NCI-H2227 (cell line): ENCODE data around the gene CDC27.
"Not testable (repeated sequence)": the region's sequence is repeated elsewhere in the genome, so short reads cannot be mapped to it uniquely, and the experiment has no call there.

ENCODE experiments used
- DNase-seq: peaks from one replicate; lab custom pipeline; 2025; ENCODE audit not compliant: unreplicated experiment; lab: John Stamatoyannopoulos, UW

Gene CDC27

GRCh38 chr17:47145351-47145750 lies 43.7 kb downstream of the CDC27 start:
- DNase-seq = no peak

DNA sequence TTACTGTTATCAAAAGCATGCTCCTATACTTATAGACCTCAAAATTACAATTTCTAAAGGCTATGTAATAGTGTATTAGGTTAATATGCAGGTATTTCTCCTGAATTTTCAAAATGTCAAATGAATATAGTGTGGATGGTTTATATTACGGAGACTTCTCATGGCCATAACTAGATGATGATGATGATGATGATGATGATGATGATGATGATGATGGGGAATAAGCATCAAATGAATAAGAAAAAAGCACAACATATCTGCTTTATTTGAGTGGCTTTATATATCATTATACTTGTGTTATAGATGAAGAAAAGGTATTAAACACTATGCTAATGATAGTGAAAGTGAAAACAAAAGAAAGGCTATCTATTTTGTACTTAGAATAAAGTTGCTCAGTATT lies 53.9 kb downstream of the CDC27 start:
- no peak for DNase-seq

- DNase-seq = not testable (repeated sequence)
Observed at GRCh38 chr17:47134354-47134753, 54.7 kb downstream of the CDC27 start.

- DNase-seq = no peak
Observed at GRCh38 chr17:47131761-47132160, 57.3 kb downstream of the CDC27 start.

- not testable (repeated sequence) for DNase-seq
Observed at GRCh38 chr17:47126835-47127234, 62.3 kb downstream of the CDC27 start.

- DNase-seq = not testable (repeated sequence)
Observed at GRCh38 chr17:47123262-47123661, 65.8 kb downstream of the CDC27 start.

- no peak for DNase-seq
Observed at GRCh38 chr17:47120521-47121095, 68.5 kb downstream of the CDC27 start.

DNA sequence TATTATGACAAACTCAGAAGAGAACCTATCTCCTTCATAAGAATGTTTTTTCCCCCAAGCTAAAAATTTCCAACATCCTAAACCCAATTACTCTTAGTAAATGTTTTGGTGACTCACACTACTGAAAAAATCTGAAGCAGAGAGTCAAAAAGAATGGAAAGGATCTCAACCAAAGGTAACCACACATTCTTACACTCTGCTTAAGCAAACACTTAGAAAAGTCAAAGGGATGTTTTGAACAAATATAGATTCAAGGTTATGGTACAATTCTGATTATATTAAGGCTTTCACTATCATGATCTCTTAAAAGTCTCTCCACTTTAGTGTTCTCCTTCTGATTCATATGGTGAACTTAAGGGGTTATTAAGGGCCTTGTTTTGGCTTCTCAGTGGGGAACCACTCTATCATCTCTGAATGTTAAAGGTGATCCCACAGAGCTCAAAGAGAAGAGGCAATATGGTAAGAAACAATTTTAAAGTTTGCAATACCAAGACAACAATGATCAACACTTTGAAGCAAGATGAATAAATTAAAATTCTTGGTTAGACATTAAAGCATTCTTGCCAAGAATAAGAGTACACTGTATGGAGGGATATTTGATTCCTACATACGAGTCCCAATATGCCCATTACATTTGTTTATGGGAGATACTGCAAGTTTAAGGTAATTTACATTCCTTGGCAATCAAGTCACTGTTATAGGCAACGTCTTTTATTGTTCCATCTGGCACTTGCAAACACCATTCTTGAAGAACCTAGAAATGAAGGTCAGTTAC lies 69.2 kb downstream of the CDC27 start:
- no peak for DNase-seq

GRCh38 chr17:47117386-47117785 lies 71.7 kb downstream of the CDC27 start:
- no peak for DNase-seq

- DNase-seq = no peak
Observed at GRCh38 chr17:47106130-47106529, 83.0 kb downstream of the CDC27 start.

GRCh38 chr17:47105246-47105645 lies 83.8 kb downstream of the CDC27 start:
- DNase-seq = not testable (repeated sequence)

DNA sequence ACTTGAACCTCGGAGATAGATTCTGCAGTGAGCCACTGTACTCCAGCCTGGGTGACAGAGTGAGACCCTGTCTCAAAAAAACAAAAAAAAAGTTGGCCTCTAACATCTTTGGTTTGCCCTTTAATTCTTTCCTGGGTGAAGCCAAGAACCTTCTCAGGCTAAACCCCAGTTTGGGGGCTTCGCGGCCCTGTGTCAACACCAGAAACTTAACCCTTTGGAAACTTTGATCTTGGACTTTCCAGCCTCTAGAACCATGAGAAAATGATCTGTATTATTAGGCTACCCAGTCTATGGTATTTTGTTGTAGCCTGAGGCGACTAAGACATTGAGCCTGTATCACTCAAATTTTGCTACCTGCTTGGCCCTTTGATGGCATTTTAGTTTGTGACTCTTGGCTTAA lies 86.2 kb downstream of the CDC27 start:
- no peak for DNase-seq

DNA sequence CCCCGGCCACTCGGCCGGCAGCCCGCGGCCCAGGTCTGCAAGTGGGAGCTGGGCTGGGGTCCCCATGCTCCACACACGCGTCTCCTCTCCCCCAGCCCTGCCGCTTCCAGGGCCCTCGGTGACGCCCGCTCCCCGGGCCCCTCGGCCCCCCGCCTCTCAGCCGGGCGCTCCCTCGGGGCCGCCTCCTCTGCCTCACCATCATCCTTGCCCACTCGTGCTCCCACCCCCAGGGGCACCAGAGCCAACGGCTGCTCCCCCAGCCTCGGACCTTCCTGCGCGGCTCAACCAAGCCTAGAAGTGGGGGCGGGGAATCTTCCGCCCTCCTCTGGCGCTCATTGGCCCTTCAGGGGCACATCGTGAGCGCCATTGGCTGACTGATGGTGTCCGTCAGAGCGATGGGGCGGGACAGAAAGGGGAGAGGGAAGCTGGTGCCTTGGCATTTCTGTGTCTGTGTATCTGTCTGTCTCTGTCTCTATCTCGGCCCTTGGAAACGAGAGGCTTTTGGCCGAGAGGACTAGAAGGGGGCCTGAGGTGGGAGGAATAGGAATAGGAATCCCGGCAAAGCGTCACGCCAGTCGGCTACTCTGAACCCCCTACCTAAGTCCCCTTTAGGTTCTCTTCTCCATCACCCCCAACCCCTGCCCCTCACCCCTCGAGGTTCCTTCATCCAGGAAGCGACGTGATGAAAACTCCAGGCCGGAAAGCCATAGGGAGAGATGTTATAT lies 88.9 kb downstream of the CDC27 start:
- DNase-seq = peak; percentile 96

DNA sequence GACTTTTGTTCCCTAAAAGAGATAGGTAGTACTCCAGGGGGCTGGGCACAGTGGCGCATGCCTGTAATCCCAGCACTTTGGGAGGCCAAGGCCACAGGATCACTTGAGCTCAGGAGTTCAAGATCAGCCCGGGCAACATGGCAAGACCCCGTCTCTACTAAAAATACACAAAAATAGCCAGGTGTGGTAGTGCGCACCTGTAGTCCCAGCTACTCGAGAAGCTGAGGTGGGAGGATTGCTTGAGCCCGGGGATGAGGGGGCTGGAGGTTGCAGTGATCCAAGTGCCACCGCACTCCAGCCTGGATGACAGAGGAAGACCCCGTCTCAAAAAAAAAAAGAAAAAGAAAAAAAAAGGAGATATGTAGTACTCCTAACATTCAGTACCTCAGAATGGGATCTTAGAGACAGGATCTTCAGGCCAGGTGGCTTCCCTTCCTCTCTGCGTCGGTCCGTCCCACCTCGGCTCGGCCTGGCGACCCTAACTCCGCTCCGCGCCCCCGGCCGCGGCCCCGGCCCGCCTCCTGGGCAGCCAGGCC lies 89.6 kb downstream of the CDC27 start:
- no peak for DNase-seq

GRCh38 chr17:47096343-47096742 lies 92.8 kb downstream of the CDC27 start:
- no peak for DNase-seq

DNA sequence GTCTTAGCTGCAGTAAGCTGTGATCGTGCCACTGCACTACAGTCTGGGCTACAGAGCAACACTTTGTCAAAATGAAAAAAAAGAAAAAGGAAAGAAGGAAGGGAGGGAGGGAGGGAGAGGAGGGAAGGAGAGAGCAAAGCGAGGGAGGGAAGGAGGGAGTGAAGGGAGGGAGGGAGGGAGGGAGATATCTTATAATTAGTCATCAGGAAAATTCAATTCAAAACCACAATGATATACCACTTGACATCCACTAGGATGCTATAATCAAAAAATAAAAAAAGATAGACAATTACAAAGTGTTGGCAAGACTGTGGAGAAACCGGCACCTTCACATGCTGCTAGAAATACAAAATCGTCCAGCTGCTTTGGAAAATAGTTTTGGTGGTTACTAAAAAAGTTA lies 93.8 kb downstream of the CDC27 start:
- DNase-seq = no peak

DNA sequence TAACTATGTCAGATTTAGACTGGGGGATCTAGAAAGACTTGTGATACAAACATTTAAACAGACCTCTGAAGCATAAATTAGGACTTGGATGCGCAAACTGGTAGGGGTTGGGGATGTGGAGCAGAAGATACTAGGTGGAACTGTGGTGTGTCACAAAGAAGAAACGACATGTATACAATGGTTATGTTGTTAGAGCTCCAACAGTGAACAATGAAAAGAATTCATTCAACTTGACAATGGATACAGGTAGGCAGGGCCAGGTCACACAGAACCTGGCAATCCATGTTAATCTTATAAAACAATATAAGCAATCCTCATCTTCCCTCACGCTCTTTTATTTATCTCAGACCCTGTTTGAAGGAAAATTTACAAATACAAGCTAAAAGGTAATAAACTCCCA lies 102.0 kb downstream of the CDC27 start:
- DNase-seq = no peak

GRCh38 chr17:47085736-47086135 lies 103.4 kb downstream of the CDC27 start:
- no peak for DNase-seq

- DNase-seq = no peak
Observed at GRCh38 chr17:47078801-47079200, 110.3 kb downstream of the CDC27 start.

DNA sequence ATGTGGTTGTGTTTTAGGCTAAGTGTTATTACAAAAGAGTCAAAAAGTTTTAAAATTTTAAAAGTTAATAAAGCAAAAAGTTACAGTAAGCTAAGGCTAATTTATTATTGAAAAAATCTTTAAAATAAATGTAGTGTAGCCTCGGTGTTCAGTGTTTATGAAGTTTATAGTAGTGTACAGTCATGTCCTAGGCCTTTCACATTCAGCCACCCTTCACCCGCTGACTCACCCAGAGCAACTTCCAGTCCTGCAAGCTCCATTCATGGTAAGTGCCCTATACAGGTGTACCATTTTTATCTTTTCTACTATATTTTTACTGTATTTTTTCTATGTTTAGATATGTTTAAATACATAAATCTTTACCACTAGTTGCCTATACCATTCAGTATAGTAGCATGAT lies 111.5 kb downstream of the CDC27 start:
- no peak for DNase-seq

DNA sequence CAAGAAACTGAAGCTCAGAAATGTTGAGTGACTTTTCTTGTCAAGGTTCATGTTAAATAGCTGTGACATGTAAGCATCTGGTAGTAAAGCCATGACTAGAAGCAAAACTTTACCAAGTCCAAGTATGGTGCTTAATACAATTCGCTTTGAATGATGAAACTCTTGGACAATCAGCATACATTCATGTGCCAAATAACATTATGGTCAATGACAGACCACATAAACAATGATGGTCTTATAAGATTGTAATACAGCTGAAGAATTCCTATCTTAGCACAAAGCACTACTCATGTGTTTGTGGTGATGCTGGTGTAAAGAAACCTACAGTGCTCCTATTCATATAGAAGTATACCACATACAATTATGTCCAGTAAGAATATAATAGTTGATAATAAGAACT lies 112.9 kb downstream of the CDC27 start:
- DNase-seq = no peak

GRCh38 chr17:47074361-47074760 lies 114.7 kb downstream of the CDC27 start:
- DNase-seq = not testable (repeated sequence)
